HCEC 1CT (cell line): ENCODE results near the gene ELOA2.
"Not testable (repeated sequence)": the region's sequence is repeated elsewhere in the genome, so short reads cannot be mapped to it uniquely, and the experiment has no call there.

Experiments used
- DNase-seq: peaks from one replicate; pipeline ENCODE4 v3.0.0-alpha.2; 2017

Gene ELOA2

GRCh38 chr18:47035156-47035671 is at the start of gene ELOA2:
Gene ELOA2, minus strand, starts transcription at chr18:47035621. Its CDS starts 357 bp downstream, at chr18:47035264.
- DNase-seq: no peak

GRCh38 chr18:47081578-47081977 is 46.2 kb upstream of the ELOA2 start:
- DNase-seq: peak; percentile 1

- DNase-seq: no peak
Observed at GRCh38 chr18:47080872-47081271, 45.5 kb upstream of the ELOA2 start.

GRCh38 chr18:47077111-47077510 is 41.7 kb upstream of the ELOA2 start:
- DNase-seq: no peak

- peak; percentile 41 for DNase-seq
Observed at GRCh38 chr18:47075098-47075883, 39.9 kb upstream of the ELOA2 start.

- no peak for DNase-seq
Observed at GRCh38 chr18:47067648-47068047, 32.2 kb upstream of the ELOA2 start.

- no peak for DNase-seq
Observed at GRCh38 chr18:47063096-47063495, 27.7 kb upstream of the ELOA2 start.

- DNase-seq: no peak
Observed at GRCh38 chr18:47062471-47062870, 27.1 kb upstream of the ELOA2 start.

GRCh38 chr18:47054369-47054768 is 18.9 kb upstream of the ELOA2 start:
- DNase-seq: no peak

- peak; percentile 34 for DNase-seq
Observed at GRCh38 chr18:47050468-47050867, 15.0 kb upstream of the ELOA2 start.

GRCh38 chr18:47040982-47041381 is 5.6 kb upstream of the ELOA2 start:
- no peak for DNase-seq

GRCh38 chr18:47036927-47037578 is 1.6 kb upstream of the ELOA2 start:
- DNase-seq: no peak

- DNase-seq: peak; percentile 41
Observed at GRCh38 chr18:47036298-47036874, 965 bp upstream of the ELOA2 start.

GRCh38 chr18:47034591-47034990 is 830 bp downstream of the ELOA2 start:
- DNase-seq: not testable (repeated sequence)

- DNase-seq: no peak
Observed at GRCh38 chr18:47032945-47033344, 2.5 kb downstream of the ELOA2 start.

- not testable (repeated sequence) for DNase-seq
Observed at GRCh38 chr18:47030887-47031286, 4.5 kb downstream of the ELOA2 start.

GRCh38 chr18:47029684-47030353 is 5.6 kb downstream of the ELOA2 start:
- not testable (repeated sequence) for DNase-seq

- not testable (repeated sequence) for DNase-seq
Observed at GRCh38 chr18:47028738-47029137, 6.7 kb downstream of the ELOA2 start.

GRCh38 chr18:47025557-47026174 is 9.8 kb downstream of the ELOA2 start:
- DNase-seq: not testable (repeated sequence)

- DNase-seq: not testable (repeated sequence)
Observed at GRCh38 chr18:47023769-47024465, 11.5 kb downstream of the ELOA2 start.

GRCh38 chr18:47022821-47023220 is 12.6 kb downstream of the ELOA2 start:
- not testable (repeated sequence) for DNase-seq

GRCh38 chr18:47020757-47021156 is 14.7 kb downstream of the ELOA2 start:
- DNase-seq: not testable (repeated sequence)
